Measurements from ENCODE around the gene MRRF. TPM values are rescaled to one million over a fixed set of nuclear protein-coding genes. Genes with fewer than 3 reads are reported as not detected.
"Not testable (repeated sequence)": the region's sequence is repeated elsewhere in the genome, so short reads cannot be mapped to it uniquely, and the experiment has no call there.

Gene MRRF
- polyA plus RNA-seq, 3 donors = 19.9 to 27.9 (median 24.3) TPM

- WGBS, 3 donors = 79 to 93% (median 79%) methylated on average over 2 of the region's 2 CpGs
- H3K27ac ChIP-seq (ENCODE audit: low read depth, low read length) = no peak overlapping the region
Measured at GRCh38 chr9:122315534-122315933, 50.9 kb downstream of the MRRF start.

GRCh38 chr9:122318284-122318683 is 53.6 kb downstream of the MRRF start:
- 66 to 87% (median 70%) methylated on average over 3 of the region's 3 CpGs for WGBS, 3 donors
- no peak overlapping the region for H3K27ac ChIP-seq (ENCODE audit: low read depth, low read length)

GRCh38 chr9:122320413-122320881 is 55.8 kb downstream of the MRRF start:
- 71 to 88% (median 77%) methylated on average over 1 of the region's 1 CpG for WGBS, 3 donors
- H3K27ac ChIP-seq (ENCODE audit: low read depth, low read length) = no peak overlapping the region

- 76 to 93% (median 76%) methylated on average over 2 of the region's 2 CpGs for WGBS, 3 donors
Measured at GRCh38 chr9:122322553-122322952, 57.9 kb downstream of the MRRF start.

GRCh38 chr9:122324665-122325064 is 60.0 kb downstream of the MRRF start:
- WGBS, 3 donors = 53 to 77% (median 72%) methylated on average over 1 of the region's 1 CpG
- not testable (repeated sequence) for H3K27ac ChIP-seq (ENCODE audit: low read depth, low read length)

More at GRCh38 chr9:122322553-122322952, 57.9 kb downstream of the MRRF start:
- no peak overlapping the region for H3K27ac ChIP-seq (ENCODE audit: low read depth, low read length)

GRCh38 chr9:122325124-122325523 is 60.4 kb downstream of the MRRF start:
- H3K27ac ChIP-seq (ENCODE audit: low read depth, low read length) = no peak overlapping the region
- WGBS, 3 donors = 16 to 30% (median 28%) methylated on average over 1 of the region's 1 CpG

- H3K27ac ChIP-seq (ENCODE audit: low read depth, low read length) = no peak overlapping the region
- WGBS, 3 donors = 91 to 95% (median 93%) methylated on average over 2 of the region's 2 CpGs
Measured at GRCh38 chr9:122327175-122327574, 62.5 kb downstream of the MRRF start.

GRCh38 chr9:122329597-122329996 is 64.9 kb downstream of the MRRF start:
- 68 to 81% (median 74%) methylated on average over 3 of the region's 3 CpGs for WGBS, 3 donors
- H3K27ac ChIP-seq (ENCODE audit: low read depth, low read length) = no peak overlapping the region

GRCh38 chr9:122330466-122330865 is 65.8 kb downstream of the MRRF start:
- not testable (repeated sequence) for H3K27ac ChIP-seq (ENCODE audit: low read depth, low read length)
- 83 to 91% (median 85%) methylated on average over 6 of the region's 6 CpGs for WGBS, 3 donors

GRCh38 chr9:122331523-122331927 is 66.8 kb downstream of the MRRF start:
- no peak overlapping the region for H3K27ac ChIP-seq (ENCODE audit: low read depth, low read length)
- WGBS, 3 donors = 81 to 84% (median 82%) methylated on average over 3 of the region's 3 CpGs

GRCh38 chr9:122332083-122332482 is 67.4 kb downstream of the MRRF start:
- no peak overlapping the region for H3K27ac ChIP-seq (ENCODE audit: low read depth, low read length)
- WGBS, 3 donors = 21 to 60% (median 23%) methylated on average over 6 of the region's 6 CpGs

DNA sequence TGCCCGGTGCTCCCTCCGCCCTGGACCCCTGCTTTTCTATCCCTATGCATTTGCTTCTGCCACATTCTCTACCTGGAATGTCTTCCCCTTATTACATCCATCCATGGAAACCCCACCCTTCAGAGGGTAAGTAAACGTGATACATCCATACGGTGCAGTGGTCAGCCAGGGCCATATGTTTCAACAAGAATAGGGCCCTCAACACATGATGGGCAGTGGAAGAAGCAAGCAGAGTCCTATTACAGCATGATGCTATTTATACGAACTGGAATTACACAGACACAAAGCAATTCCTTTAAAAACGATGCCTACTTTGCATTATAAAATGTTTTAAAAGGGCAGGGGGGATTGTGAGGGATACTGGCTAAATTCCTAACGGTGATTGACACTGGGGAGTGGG is 68.0 kb downstream of the MRRF start:
- no peak overlapping the region for H3K27ac ChIP-seq (ENCODE audit: low read depth, low read length)
- WGBS, 3 donors = 64 to 66% (median 65%) methylated on average over 7 of the region's 7 CpGs

- no peak overlapping the region for H3K27ac ChIP-seq (ENCODE audit: low read depth, low read length)
- 60 to 80% (median 66%) methylated on average over 10 of the region's 10 CpGs for WGBS, 3 donors
Measured at GRCh38 chr9:122333169-122333808, 68.6 kb downstream of the MRRF start.

DNA sequence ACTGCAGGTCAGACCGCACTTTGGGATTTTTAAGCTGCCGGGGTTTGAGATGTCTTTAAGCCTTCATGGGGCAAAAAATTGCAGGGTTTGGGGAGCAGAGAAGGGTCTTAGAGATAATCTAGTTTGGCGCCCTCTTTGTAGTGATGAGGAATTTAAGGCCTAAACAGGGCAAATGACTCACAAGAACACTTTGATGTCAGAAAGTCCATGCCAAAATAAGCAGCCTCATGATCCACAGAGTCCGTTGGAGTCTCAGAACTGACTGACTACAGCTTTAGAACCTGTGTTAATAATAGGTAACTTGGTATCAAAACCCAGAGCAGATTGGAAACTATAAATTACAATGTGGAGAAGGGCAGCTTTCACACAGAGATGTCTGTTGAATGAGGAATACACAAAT is 70.2 kb downstream of the MRRF start:
- H3K27ac ChIP-seq (ENCODE audit: low read depth, low read length) = no peak overlapping the region
- 84 to 87% (median 87%) methylated on average over 4 of the region's 4 CpGs for WGBS, 3 donors

DNA sequence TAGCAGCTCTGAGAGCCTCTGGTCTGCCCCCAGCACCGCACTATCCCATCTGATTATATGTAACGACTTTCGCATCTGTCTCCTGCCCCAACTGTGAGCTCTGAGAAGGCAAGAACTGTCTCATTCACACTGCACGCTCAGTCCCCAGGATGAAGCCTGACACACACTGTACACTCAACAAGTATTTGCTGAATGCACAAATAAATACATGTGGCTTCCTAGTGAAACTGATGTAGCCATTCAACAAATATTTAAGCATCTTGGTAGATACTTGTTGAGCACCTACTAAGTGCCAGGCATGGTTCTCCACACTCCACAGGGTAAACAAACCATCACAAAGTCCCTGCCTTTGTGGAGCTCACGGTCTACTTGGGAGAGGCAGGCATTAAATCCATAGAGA is 71.5 kb downstream of the MRRF start:
- H3K27ac ChIP-seq (ENCODE audit: low read depth, low read length) = no peak overlapping the region
- 90 to 94% (median 93%) methylated on average over 5 of the region's 5 CpGs for WGBS, 3 donors

DNA sequence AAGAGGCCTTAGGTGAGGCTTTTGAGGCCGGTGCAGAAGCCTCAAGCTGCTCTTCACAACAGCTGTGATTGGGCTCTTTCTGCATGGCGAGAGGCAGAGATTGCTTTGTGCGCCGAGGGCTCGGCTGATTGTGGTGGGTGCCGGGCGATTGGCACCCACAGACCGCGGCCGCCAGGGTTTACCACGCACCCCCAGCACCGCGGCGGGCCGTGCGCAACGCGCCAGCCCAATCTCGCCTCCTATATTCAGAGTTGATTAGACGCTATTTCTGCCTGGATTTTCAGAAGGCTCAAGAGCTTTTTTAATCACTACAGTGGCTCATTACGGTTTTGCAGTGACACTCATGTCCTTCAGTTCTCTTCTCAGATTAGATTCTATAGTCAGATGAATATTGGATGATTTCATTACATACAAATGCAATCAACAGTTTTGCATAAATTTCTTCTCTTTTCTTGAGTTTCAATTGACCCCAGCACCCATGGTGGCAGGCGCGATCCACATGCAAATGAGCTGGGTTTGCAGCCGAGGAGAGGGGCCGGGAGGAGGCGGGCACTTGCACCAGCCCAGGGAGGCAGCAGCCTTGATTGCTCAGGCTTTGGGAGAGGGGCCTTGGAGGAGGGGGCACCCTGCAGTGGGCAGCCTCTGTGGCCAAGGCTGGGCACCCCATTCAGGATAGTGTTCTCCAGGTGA is 72.3 kb downstream of the MRRF start:
- H3K27ac ChIP-seq (ENCODE audit: low read depth, low read length) = no peak overlapping the region
- WGBS, 3 donors = 35 to 72% (median 60%) methylated on average over 26 of the region's 26 CpGs

GRCh38 chr9:122337556-122337929 is 72.9 kb downstream of the MRRF start:
- 62 to 81% (median 73%) methylated on average over 4 of the region's 4 CpGs for WGBS, 3 donors
- no peak overlapping the region for H3K27ac ChIP-seq (ENCODE audit: low read depth, low read length)

GRCh38 chr9:122338536-122338935 is 73.9 kb downstream of the MRRF start:
- WGBS, 3 donors = 53 to 75% (median 72%) methylated on average over 6 of the region's 6 CpGs
- no peak overlapping the region for H3K27ac ChIP-seq (ENCODE audit: low read depth, low read length)

GRCh38 chr9:122338994-122339393 is 74.3 kb downstream of the MRRF start:
- 57 to 70% (median 65%) methylated on average over 3 of the region's 3 CpGs for WGBS, 3 donors
- no peak overlapping the region for H3K27ac ChIP-seq (ENCODE audit: low read depth, low read length)

GRCh38 chr9:122339579-122339978 is 74.9 kb downstream of the MRRF start:
- H3K27ac ChIP-seq (ENCODE audit: low read depth, low read length) = no peak overlapping the region
- WGBS, 3 donors = 47 to 63% (median 58%) methylated on average over 5 of the region's 5 CpGs
